Body of pancreas (tissue), 4 donors: ENCODE data around the gene CMTM4.

ENCODE experiments used
- CTCF ChIP-seq, 7 experiments: fragments of 450-650 bp in 4 of 7; fragments of 200-600 bp in 3 of 7; sonication (generic) in 3 of 7; IDR thresholded peaks; one replicate each; pipeline ENCODE4 v1.5.1; 2016 to 2019; ENCODE audit warnings: antibody characterized with exemption in 7 of 7
- POLR2A ChIP-seq, 3 donors: fragments of 450-650 bp; IDR thresholded peaks; one replicate each; pipeline ENCODE4 v1.6.1; 2016; ENCODE audit warnings: antibody characterized with exemption in 3 of 3, mild to moderate bottlenecking in 2 of 3

- peak in 2 of 7 experiments; percentile 3 to 13 for TF ChIP-seq CTCF (IDR thresholded peaks at IDR 0.05)
- no peak for TF ChIP-seq POLR2A (IDR thresholded peaks at IDR 0.05)
Observed at GRCh38 chr16:66612422-66612821, 84.1 kb downstream of the CMTM4 start.
